Stimulated activated naive CD8-positive, alpha-beta T cell treated with anti-CD3 and anti-CD28 coated beads, Interleukin-15, Interleukin-2, amounts not matched to agents 100 ng/mL and 50 ng/mL, for 24 hours (primary cell): ENCODE results near the gene MND1.
"Not testable (repeated sequence)": the region's sequence is repeated elsewhere in the genome, so short reads cannot be mapped to it uniquely, and the experiment has no call there.

ENCODE experiments used
- H3K27ac Mint-ChIP-seq: one replicate; pipeline ENCODE4 v1.8.0; 2021; ENCODE audit warnings: mild to moderate bottlenecking, mixed read lengths
- H3K27me3 Mint-ChIP-seq: one replicate; pipeline ENCODE4 v1.8.0; 2021; ENCODE audit warnings: mixed read lengths
- H3K36me3 Mint-ChIP-seq: one replicate; pipeline ENCODE4 v1.8.0; 2021; ENCODE audit warnings: low read depth, mixed read lengths
- H3K4me1 Mint-ChIP-seq: one replicate; pipeline ENCODE4 v1.8.0; 2021; ENCODE audit warnings: low read depth, mixed read lengths
- H3K4me3 Mint-ChIP-seq: one replicate; pipeline ENCODE4 v1.8.0; 2021; ENCODE audit warnings: mild to moderate bottlenecking, mixed read lengths
- H3K9me3 Mint-ChIP-seq: one replicate; pipeline ENCODE4 v1.8.0; 2021; ENCODE audit warnings: mixed read lengths

Gene MND1

DNA sequence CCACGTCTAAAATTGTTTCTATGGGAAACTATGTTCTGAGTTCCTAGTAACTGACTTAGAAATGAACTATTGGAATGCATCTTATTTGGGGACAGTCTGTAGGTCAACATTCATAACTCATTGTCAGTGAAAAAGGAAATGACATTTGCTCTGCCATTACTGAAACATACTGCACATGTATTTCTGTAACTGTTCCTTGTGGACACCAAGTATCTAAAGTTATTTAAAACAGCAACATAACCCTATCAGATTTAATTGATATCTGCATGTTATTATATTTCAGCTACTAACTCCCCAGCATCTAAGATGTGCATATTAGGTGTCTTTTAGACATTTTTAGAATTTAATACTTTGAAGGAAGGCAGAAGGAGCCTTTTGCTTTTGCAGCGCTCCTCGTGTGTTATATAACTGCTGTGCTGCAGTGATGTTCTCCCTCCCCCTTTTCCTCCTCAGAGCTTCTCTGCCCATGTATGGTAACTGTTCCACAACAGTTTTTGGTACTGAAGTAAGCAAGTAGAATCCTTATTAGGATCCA lies 84.5 kb downstream of the MND1 start:
- H3K27me3 Mint-ChIP-seq, result no peaks in the 10 kb centered on the region
- H3K27ac Mint-ChIP-seq, result no peak overlapping the region
- peaks cover 70% of the 10 kb centered on the region for H3K4me1 Mint-ChIP-seq
- H3K9me3 Mint-ChIP-seq, result no peaks in the 10 kb centered on the region
- no peak overlapping the region for H3K4me3 Mint-ChIP-seq
- peaks cover 3% of the 10 kb centered on the region for H3K36me3 Mint-ChIP-seq

DNA sequence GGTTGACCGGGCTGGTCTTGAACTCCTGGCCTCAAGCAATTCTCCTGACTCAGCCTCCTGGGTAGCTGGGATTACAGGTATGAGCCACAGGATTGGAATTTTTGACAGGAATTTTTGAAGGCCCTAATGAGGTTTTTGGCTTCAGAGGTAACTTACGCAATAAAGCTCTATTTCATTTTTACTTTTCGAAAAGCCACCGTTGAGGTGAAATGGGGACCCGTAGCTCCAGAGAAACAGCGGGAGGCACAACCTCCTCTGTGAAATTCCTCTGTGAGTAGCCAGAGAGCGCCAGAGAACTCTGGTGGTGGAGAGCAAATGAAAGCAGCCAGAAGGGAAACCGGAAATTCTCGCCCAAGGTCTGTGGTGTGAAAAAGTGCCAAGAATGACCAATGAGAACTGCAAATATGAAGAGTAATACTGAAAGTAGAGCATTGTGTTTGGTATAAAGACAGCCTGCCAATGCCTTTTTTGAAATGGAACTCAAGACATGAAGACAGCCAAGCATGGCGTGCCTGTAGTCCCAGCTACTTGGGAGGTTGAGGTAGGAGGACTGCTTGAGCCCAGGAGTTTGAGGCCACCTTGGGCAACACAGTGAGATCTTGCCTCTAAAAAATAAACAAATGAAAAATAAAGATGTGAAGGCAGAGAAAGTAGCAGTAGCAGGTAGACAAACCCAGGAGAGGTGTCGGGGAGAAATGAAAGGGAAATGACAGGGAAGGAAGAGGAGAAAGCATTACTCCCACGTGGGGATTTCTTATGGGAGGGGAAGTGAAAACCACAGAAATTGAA lies 88.7 kb downstream of the MND1 start:
- Mint-ChIP-seq H3K4me3 (peak overlapping the region; percentile 80), H3K36me3 (no peaks in the 10 kb centered on the region), H3K27me3 (no peaks in the 10 kb centered on the region), H3K27ac (peak overlapping the region; percentile 97), H3K9me3 (no peaks in the 10 kb centered on the region), H3K4me1 (peaks cover 78% of the 10 kb centered on the region)

DNA sequence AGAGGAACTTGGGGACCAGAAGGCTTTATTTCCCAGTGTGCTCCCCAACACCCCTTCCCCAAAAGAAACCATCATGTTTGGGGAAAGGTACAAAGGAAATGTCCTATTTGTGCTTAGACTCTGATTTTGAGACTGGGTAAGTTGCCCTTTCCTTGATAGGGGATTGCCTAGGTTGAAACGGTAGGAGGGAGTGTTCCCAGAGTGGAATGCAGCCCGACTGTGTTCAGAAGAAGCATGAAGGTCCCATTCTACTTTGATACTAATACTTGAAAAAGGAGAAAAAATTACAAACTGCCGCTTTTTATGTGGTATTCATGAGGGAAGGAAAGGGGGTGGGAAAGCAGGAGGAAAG lies 89.2 kb downstream of the MND1 start:
- no peaks in the 10 kb centered on the region for H3K27me3 Mint-ChIP-seq
- H3K27ac Mint-ChIP-seq, result peak overlapping the region; percentile 97
- H3K4me1 Mint-ChIP-seq, result peaks cover 78% of the 10 kb centered on the region
- H3K36me3 Mint-ChIP-seq, result no peaks in the 10 kb centered on the region
- peak overlapping the region; percentile 80 for H3K4me3 Mint-ChIP-seq
- H3K9me3 Mint-ChIP-seq, result no peaks in the 10 kb centered on the region

DNA sequence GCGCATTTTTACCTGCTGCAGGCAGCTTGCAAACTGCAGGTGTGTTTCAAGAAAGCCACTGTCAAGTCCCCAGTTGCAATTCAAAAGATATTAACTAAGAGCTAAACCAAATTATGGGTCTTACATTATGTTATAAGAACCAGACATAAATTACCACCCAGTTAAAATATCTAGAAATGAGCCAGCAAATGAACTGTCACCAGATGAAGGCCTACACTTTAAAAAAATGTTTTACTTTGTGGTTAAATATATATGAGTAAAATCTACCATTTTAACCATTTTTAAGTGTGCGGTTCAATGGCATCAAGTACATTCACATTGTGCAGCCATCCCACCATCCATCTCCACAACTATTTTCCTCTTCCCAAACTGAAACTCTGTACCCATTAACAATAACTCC lies 89.7 kb downstream of the MND1 start:
- Mint-ChIP-seq H3K4me1 (peaks cover 78% of the 10 kb centered on the region), H3K4me3 (peak overlapping the region; percentile 80), H3K27me3 (no peaks in the 10 kb centered on the region), H3K36me3 (no peaks in the 10 kb centered on the region), H3K9me3 (no peaks in the 10 kb centered on the region), H3K27ac (peak overlapping the region; percentile 97)

DNA sequence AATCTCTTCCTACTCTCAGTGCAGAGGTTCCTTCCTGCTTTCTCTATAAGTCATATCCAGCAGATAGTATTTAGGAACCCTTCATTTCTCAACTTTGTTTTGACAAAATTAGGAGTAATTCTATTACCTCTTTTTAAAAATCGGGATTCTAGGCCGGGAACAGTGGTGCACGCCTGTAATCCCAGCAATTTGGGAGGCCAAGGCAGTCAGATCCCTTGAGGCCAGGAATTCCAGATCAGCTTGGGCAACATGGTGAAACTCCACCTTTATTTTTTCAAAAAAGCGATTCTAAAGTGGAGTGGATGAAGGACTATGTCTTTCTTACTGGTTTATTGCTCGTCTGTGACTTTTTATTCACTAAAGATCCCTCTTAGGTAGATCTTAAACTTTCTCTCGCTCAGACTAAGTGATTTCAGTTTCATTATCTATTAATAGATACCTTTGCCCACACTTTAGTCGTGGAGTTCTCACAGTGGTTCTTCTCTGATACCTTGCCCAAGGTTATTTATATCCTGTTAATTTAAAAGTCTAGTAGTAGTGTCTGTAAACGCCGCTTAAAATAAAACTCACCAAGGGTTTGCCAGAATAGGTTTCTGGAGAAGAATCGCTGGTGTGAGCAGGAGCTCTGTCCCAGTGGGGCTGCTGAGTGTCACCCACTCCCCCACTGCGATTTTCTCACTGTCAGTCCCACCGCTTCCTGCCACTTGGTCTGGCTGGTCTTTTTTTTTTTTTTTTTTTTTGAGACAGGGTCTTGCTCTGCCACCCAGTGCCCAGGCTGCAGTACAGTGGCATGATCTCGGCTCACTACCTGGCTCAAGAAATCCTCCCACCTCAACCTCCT lies 94.6 kb downstream of the MND1 start:
- H3K27me3 Mint-ChIP-seq, result no peaks in the 10 kb centered on the region
- no peaks in the 10 kb centered on the region for H3K36me3 Mint-ChIP-seq
- H3K4me1 Mint-ChIP-seq, result peaks cover 59% of the 10 kb centered on the region
- H3K27ac Mint-ChIP-seq, result peak overlapping the region; percentile 91
- H3K4me3 Mint-ChIP-seq, result peak overlapping the region; percentile 82
- H3K9me3 Mint-ChIP-seq, result no peaks in the 10 kb centered on the region

DNA sequence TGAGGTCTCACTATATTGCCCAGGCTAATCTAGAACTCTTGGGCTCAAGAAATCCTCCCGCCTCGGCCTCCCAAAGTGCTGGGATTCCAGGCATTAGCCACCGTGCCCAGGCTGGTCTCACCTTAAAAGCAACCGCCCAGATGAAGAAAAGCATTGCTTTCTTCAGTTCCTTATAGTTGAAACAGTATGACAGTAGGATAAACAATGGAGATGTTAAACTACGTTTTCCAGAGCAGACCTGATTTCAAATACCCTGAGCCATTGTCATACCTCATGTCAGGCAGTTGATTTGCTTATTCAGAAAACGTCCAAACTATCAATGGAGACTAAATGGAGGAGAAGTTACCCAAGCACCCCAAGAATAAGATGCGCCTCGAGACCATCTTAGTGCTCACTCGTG lies 95.3 kb downstream of the MND1 start:
- Mint-ChIP-seq H3K36me3 (no peaks in the 10 kb centered on the region), H3K4me1 (peaks cover 53% of the 10 kb centered on the region)

DNA sequence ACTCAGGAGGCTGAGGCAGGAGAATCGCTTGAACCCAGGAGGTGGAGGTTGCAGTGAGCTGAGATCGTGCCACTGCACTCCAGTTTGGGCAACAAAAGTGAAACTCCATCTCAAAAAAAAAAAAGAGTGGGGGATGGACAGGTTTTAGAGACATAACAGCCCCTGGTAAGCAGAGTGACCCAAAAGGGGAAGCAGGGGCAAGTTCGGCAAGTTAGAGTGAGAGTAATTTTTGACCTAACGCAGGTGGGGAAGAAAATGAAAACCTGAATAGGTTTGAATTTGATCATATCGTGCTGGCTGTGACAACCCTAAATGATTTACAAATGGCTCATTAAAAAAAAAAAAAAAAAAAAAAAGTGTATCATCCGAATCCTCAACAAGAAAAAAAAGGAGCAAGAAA lies 96.0 kb downstream of the MND1 start:
- H3K36me3 Mint-ChIP-seq, result no peaks in the 10 kb centered on the region
- no peak overlapping the region for H3K4me3 Mint-ChIP-seq
- no peaks in the 10 kb centered on the region for H3K27me3 Mint-ChIP-seq
- H3K9me3 Mint-ChIP-seq, result no peaks in the 10 kb centered on the region
- peak overlapping the region; percentile 61 for H3K27ac Mint-ChIP-seq
- peaks cover 50% of the 10 kb centered on the region for H3K4me1 Mint-ChIP-seq

More for the DNA sequence above, 95.3 kb downstream of the MND1 start:
- Mint-ChIP-seq H3K27me3 (no peaks in the 10 kb centered on the region), H3K4me3 (no peak overlapping the region), H3K27ac (peak overlapping the region; percentile 91), H3K9me3 (no peaks in the 10 kb centered on the region)

DNA sequence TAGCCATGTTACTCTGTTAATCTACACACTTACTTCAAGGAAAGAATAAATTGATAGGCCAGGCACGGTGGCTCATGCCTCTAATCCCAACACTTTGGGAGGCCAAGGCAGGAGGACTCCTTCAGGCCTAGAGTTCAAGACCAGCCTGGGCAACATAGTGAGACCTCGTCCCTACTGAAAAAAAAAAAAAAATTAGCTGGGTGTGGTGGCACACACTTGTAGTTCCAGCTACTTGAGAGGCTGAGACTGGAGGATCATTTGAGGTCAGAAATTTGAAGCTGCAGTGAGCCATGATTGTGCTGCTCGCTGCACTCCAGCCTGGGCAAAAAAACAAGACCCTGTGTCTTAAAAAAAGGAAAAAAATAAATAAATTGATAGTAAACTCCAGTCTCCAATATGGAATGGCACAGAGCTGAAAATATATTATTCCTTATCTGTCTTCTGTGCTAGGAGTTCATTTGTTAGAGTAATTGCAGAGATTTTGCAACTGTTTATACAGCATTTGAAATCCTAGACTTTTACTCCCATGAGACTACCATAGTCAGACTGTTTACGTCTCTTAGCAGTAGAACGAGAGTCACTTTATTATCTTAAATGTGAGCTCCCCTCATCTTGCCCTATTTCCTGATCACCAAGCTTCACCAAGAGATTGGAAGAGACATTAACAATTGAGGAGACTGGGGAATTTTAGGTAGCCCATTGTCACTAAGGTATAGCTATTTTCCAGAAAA lies 102.9 kb downstream of the MND1 start:
- H3K27ac Mint-ChIP-seq, result no peak overlapping the region
- H3K4me1 Mint-ChIP-seq, result peaks cover 20% of the 10 kb centered on the region
- no peaks in the 10 kb centered on the region for H3K36me3 Mint-ChIP-seq
- H3K4me3 Mint-ChIP-seq, result no peak overlapping the region
- no peaks in the 10 kb centered on the region for H3K9me3 Mint-ChIP-seq
- no peaks in the 10 kb centered on the region for H3K27me3 Mint-ChIP-seq

DNA sequence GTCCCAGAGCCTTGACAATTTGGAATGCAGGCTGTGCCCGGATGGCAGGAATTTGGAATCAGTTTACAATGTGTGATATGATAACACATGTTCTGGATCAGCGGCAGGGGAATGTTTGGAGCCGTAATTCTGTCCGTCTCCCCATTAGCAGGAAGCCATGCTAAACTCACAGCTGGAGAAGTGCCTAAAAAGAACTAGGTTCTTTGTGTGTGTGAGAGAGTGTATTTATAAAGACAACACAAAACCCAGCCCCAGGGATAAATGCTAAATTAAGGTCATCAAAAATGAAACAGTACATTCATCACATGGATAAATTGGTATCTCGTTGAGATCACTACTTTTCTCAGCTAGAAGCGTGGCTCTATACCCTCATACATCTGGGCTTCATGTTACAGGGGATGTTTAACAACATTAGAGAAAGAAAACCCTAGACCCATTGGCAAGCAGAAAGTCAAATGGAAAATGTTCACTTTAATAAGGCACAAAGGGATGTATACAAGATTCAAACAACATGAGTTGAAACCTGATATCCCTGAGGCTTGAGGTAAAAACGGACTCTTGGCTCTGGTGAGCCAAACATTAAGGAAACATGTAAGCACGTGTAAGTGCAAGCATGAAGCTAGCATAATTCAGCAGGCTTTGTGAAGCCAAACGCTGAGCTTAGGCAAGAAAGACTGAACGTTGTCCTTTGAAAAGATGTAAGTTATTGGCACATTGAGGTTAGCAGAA lies 103.7 kb downstream of the MND1 start:
- Mint-ChIP-seq H3K4me3 (no peak overlapping the region), H3K36me3 (no peaks in the 10 kb centered on the region), H3K27me3 (no peaks in the 10 kb centered on the region), H3K27ac (no peak overlapping the region), H3K4me1 (peaks cover 20% of the 10 kb centered on the region), H3K9me3 (no peaks in the 10 kb centered on the region)

DNA sequence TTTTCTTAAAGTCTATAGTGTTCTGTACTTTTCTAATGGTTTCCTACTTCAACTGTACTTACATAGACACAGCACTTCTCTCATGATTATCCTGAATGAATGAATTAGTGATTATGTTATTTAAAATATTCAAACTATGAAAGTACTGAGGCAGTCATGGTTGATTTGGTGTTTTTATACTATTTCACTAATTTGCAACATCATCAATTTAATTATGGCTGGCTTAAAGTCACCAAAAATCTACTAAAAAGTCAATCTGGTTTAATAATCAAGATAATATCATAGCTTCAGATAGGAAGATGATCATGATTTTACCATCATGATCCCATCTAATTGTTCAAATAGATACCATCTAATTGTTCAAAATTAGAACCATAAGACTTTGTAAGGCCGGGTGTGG lies 104.8 kb downstream of the MND1 start:
- H3K36me3 Mint-ChIP-seq, result no peaks in the 10 kb centered on the region
- peaks cover 25% of the 10 kb centered on the region for H3K4me1 Mint-ChIP-seq
- peak overlapping the region; percentile 78 for H3K27ac Mint-ChIP-seq
- no peaks in the 10 kb centered on the region for H3K27me3 Mint-ChIP-seq
- no peaks in the 10 kb centered on the region for H3K9me3 Mint-ChIP-seq
- H3K4me3 Mint-ChIP-seq, result no peak overlapping the region

DNA sequence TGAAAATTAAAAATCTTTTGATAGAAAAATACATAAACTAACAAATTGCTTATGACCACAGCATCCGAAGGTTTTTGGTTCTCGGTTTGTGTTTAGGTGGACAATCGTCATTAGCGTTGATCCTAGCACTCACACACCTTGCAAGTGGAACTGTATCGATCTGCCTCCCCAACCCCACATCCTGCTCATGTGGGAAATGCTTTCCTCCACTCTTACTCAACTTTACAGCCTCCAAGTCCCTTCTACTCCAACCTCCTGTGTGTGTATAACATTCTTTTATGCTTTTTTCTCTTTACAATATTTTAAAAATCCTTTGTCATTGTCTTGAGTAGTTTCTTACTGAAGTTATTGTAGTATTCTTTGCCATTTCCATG lies 106.0 kb downstream of the MND1 start:
- Mint-ChIP-seq H3K4me1 (peaks cover 25% of the 10 kb centered on the region), H3K9me3 (no peaks in the 10 kb centered on the region), H3K27ac (peak overlapping the region; percentile 78), H3K36me3 (no peaks in the 10 kb centered on the region), H3K4me3 (peak overlapping the region; percentile 58), H3K27me3 (no peaks in the 10 kb centered on the region)

DNA sequence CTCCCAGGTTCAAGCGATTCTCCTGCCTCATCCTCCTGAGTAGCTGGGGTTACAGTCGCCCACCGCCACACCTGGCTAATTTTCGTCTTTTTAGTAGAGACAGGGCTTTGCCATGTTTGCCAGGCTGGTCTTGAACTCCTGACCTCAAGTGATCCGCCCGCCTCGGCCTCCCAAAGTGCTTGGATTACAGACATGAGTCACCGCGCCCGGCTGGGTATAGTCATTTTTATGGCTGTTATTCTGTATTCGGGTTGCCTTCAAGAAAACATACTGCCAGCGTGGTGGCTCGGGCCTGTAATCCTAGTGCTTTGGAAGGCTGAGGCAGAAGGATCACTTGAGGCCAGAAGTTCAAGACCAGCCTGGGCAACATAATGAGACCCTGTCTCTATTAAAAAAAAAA lies 106.7 kb downstream of the MND1 start:
- not testable (repeated sequence) for H3K4me3 Mint-ChIP-seq, H3K27me3 Mint-ChIP-seq, H3K9me3 Mint-ChIP-seq, H3K27ac Mint-ChIP-seq, H3K36me3 Mint-ChIP-seq
- H3K4me1 Mint-ChIP-seq, result peaks cover 25% of the 10 kb centered on the region

DNA sequence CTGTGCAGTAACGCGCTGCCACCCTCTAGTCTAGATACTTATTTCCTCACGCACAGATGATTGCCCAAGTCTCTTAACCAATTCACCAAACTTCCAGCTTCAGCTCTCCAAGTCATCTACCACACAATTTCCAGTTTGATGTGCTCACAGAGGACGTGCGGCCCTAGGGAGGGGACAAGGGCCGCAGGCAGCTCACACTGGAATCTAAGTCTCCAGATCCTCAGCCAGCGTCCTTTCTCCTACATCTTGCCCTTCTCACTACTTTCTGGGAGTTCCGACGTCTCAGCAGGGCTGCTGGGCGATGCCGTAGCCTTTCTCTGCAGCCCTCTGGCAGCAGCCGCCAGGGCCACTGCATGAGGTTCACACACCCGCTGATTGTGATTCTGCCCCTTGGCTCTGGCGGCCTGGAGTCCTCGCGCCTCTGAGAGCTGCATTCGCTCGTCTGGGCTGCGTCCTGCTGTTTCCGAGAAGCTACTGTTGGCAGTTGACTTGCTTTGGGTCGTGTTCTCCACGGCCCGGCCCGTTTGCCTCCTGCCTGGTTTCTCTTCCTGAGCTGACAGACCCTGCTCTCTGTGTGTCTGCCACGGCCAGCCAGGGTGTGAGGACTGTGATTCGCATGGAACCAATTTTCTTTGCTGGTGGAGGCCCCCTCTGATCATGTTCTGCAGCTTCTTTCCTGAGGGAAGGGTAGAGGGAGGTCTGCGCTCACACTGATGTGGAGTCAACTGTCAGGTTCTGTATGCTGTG lies 107.6 kb downstream of the MND1 start:
- H3K9me3 Mint-ChIP-seq, result no peaks in the 10 kb centered on the region
- H3K27ac Mint-ChIP-seq, result no peak overlapping the region
- peaks cover 25% of the 10 kb centered on the region for H3K4me1 Mint-ChIP-seq
- H3K27me3 Mint-ChIP-seq, result no peaks in the 10 kb centered on the region
- no peak overlapping the region for H3K4me3 Mint-ChIP-seq
- H3K36me3 Mint-ChIP-seq, result no peaks in the 10 kb centered on the region
